Nephron progenitor cell (in vitro differentiated cells): ENCODE results near the gene PDE4D.
A peak's percentile ranks its signal among the peaks of the same experiment; 100 is the strongest.

ENCODE experiments used
- DNase-seq: peaks from one replicate; pipeline ENCODE4 v3.0.0; 2021
- H3K27ac Mint-ChIP-seq: 2 replicates; pipeline ENCODE4 v1.8.0; 2021; ENCODE audit warnings: mild to moderate bottlenecking, moderate library complexity, mixed read lengths
- H3K27me3 Mint-ChIP-seq: 2 replicates; pipeline ENCODE4 v1.8.0; 2021; ENCODE audit warnings: mild to moderate bottlenecking, low read depth, mixed read lengths; ENCODE audit not compliant: poor library complexity
- H3K36me3 Mint-ChIP-seq: 2 replicates; pipeline ENCODE4 v1.8.0; 2021; ENCODE audit warnings: low read depth, mixed read lengths
- H3K4me1 Mint-ChIP-seq: 2 replicates; pipeline ENCODE4 v1.8.0; 2021; ENCODE audit warnings: mixed read lengths
- H3K4me3 Mint-ChIP-seq: 2 replicates; pipeline ENCODE4 v1.8.0; 2021; ENCODE audit warnings: mild to moderate bottlenecking, moderate library complexity, mixed read lengths
- H3K9me3 Mint-ChIP-seq: 2 replicates; pipeline ENCODE4 v1.8.0; 2021; ENCODE audit warnings: mild to moderate bottlenecking, moderate library complexity, mixed read lengths
- TF ChIP-seq, protein P1 (sequence below): fragments of 200-600 bp; sonication (generic); IDR thresholded peaks from 2 replicates; pipeline ENCODE4 v1.5.0; 2021; ENCODE audit warnings: antibody characterized with exemption

Gene PDE4D

DNA sequence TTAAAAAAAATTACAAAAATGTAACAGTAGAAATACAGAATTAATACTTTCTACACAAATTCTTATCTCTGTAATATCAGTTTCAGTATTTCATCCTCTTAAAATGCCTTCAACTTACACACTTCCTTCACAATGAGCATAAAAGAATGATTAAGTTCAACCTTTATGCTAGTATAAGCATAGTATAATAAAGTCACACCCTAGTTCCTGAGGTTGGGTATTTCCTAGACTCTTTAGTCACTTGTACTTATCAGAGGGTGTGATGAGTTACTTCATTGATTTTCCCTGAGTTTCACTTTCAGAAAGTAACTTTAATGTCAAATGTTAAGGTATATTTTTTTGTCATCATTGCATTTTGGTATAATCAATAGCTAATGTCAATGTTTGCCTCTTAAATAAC is 302.4 kb downstream of the PDE4D start:
- no peak for DNase-seq
- Mint-ChIP-seq H3K4me1 (peaks cover 27% of the 10 kb centered on the region), H3K27ac (no peak overlapping the region), H3K4me3 (no peak overlapping the region), H3K36me3 (no peaks in the 10 kb centered on the region), H3K9me3 (no peaks in the 10 kb centered on the region), H3K27me3 (peaks cover 3% of the 10 kb centered on the region)
- TF ChIP-seq, protein P1, sequence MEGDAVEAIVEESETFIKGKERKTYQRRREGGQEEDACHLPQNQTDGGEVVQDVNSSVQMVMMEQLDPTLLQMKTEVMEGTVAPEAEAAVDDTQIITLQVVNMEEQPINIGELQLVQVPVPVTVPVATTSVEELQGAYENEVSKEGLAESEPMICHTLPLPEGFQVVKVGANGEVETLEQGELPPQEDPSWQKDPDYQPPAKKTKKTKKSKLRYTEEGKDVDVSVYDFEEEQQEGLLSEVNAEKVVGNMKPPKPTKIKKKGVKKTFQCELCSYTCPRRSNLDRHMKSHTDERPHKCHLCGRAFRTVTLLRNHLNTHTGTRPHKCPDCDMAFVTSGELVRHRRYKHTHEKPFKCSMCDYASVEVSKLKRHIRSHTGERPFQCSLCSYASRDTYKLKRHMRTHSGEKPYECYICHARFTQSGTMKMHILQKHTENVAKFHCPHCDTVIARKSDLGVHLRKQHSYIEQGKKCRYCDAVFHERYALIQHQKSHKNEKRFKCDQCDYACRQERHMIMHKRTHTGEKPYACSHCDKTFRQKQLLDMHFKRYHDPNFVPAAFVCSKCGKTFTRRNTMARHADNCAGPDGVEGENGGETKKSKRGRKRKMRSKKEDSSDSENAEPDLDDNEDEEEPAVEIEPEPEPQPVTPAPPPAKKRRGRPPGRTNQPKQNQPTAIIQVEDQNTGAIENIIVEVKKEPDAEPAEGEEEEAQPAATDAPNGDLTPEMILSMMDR, result no peak

DNA sequence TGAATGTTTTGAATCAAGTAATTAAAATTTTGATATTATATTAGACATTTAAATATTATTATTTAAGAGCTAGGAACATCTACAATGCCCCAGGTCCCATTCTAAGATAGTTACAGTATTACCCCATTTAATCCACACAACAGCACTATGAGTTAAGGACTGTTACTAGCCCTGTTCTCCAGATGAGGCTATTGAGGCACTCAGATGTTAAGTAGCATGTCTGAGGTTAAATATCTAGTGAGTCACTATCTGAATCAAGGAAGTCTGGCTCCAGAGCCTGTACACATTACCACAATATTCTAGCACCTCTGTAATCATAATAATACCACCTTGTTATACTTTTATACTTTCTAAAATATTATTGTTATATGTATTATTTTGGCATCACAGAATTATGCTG is 304.6 kb downstream of the PDE4D start:
- peaks cover 33% of the 10 kb centered on the region for H3K4me1 Mint-ChIP-seq
- no peak for DNase-seq
- H3K9me3 Mint-ChIP-seq, result no peaks in the 10 kb centered on the region
- no peak overlapping the region for H3K27ac Mint-ChIP-seq
- H3K4me3 Mint-ChIP-seq, result no peak overlapping the region
- TF ChIP-seq, protein P1, result no peak
- H3K27me3 Mint-ChIP-seq, result peaks cover 3% of the 10 kb centered on the region
- H3K36me3 Mint-ChIP-seq, result no peaks in the 10 kb centered on the region

DNA sequence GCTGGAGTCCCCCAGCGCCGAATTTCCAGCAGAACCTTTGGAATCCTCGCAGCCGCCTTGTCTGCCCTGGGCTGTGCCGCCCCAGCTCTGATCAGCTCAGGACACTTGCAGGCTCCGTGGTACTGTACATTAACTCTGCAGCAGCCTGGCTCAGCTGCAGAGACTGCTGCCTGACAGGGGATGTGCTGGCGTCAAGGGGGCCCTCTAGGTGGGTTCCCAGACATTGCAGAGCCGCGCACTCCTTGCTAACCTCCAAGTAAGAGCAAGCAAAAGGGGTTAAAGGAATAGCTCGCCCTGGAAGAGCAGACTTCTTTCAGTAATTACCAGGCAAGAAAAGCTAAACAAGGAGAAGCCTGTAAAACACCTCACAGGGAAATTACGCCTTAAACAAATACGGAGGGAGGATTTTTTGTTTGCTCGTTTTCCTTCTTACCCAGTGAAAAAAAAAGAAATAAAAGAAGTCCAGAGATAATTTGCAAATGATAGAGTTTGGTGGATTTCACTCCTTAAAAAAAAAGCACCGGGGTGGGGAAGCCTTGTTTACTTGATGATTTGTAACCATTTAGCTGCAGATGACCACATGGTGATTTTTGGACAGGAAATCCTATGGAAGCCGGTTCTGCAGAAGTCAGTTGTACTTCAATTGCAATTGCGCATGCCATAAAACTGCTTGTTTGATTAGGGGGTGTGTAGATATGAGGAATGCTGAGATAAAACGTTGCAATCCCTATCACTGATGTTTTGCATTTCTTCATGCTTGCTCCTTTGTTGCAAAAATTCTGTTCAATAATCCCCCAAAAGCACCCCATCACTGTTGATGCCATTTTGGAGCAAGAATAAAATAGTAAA is 305.8 kb downstream of the PDE4D start:
- H3K36me3 Mint-ChIP-seq, result no peaks in the 10 kb centered on the region
- TF ChIP-seq, protein P1, result peak; percentile 43
- peak overlapping the region; percentile 17 for H3K27ac Mint-ChIP-seq
- DNase-seq, result peak; percentile 73
- H3K27me3 Mint-ChIP-seq, result peaks cover 3% of the 10 kb centered on the region
- no peaks in the 10 kb centered on the region for H3K9me3 Mint-ChIP-seq
- peaks cover 32% of the 10 kb centered on the region for H3K4me1 Mint-ChIP-seq
- H3K4me3 Mint-ChIP-seq, result peak overlapping the region; percentile 75

DNA sequence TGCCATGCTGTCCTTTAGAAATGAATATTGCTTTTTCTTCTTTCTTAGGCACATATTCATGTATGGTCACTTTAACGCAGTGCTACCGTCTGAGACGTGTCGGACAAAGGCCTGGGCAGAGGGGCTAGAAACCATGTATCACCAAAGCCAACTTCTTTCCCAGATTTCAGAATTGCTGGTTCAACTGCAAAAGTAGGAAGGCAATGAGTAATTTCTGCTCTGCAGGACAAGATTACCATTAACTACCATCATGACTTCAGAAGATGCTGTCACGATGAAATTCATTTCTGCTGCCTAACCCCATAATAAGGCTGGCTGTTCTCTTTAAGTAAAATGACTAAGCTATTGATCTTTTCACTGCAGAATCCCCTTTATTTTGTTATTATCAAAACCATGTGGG is 306.7 kb downstream of the PDE4D start:
- no peak for DNase-seq
- Mint-ChIP-seq H3K36me3 (no peaks in the 10 kb centered on the region), H3K27ac (no peak overlapping the region), H3K4me3 (no peak overlapping the region), H3K9me3 (no peaks in the 10 kb centered on the region), H3K27me3 (peaks cover 3% of the 10 kb centered on the region), H3K4me1 (peaks cover 26% of the 10 kb centered on the region)
- TF ChIP-seq, protein P1, result no peak

DNA sequence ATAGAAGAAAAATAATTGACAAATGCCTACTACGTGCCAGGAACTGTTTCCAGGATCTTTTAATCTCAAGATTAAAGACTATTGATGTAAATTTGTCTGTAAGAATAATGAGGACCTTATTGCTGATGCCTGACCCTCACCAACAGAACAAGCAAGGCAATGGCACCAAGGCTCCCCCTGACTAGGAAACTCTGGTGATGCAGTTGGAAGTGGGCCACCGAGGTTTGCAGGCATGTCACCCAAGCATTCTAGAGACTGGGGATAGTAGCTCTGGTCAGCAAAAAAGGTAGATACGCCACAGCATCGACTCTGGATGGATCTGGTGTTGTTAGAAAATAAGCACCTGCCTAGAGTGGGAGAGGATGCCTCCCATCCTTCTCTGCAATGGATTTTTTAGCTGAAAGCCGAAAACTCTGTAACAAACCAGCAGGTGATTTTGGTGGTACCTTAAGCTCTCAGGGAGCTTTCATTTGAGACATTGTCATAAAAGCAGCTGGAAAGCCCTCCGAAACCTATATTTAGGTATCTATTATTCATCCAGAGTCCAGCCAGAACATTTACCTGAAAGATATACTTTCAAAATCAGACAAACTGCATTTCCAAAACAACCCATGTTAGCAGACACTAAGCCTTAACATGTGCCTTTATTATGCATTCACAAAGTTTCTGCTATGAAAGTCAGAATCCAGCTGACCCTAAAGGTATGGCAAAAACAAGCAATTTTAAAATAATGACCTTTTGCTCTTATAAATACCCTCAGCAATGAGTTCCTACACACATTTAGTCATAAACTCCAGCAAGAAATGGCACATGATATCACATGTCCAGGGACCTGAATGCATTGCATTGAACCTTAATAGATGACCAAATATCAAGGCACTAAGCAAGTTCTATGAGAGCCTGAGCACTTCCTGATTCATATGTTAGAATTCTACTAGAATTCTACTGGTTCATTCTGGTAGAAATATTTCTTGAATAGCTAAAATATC is 308.4 kb downstream of the PDE4D start:
- TF ChIP-seq, protein P1, result no peak
- Mint-ChIP-seq H3K27ac (no peak overlapping the region), H3K4me3 (no peak overlapping the region), H3K27me3 (peaks cover 3% of the 10 kb centered on the region), H3K36me3 (no peaks in the 10 kb centered on the region), H3K9me3 (no peaks in the 10 kb centered on the region), H3K4me1 (peaks cover 25% of the 10 kb centered on the region)
- DNase-seq, result no peak
